HG02840 (cell line): ENCODE results near the gene KCNJ10.

Source experiments
- ATAC-seq: cut with Tn5 transposase; IDR thresholded peaks from one replicate; pipeline ENCODE4 v1.9.1; 2021; ENCODE audit warnings: mild to moderate bottlenecking, moderate library complexity, moderate number of reproducible peaks; ENCODE audit not compliant: unreplicated experiment, low FRiP score

KCNJ10 gene

DNA sequence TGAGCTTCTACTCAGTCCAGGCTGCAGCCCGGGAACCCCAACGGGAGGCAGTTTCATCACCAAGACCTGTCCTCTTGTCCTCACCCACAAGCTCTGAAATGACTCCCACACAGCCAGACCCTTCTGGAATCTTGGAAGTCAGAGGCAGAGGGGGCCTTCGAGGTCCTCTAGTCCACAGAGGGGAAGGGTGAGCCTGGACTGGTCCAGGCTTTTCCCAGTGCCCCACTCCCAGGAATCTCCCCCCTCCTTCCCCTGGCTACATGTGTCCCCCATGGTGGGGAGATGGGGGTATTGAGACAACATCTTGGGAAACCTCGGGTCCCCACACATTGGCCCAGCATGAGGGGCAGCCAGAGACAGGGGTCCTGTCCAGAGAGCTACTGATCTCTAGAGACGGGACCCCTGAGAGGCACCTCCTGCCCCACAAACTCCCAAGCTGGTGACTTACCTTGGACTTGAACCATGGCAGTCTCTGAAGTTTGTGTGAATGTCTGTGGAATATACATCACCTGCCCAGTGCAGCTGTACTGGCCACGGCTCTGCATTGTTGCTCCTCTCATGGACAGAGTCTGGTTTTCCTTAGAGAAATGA, 96.5 kb downstream of the KCNJ10 start:
- ATAC-seq: no peak

DNA sequence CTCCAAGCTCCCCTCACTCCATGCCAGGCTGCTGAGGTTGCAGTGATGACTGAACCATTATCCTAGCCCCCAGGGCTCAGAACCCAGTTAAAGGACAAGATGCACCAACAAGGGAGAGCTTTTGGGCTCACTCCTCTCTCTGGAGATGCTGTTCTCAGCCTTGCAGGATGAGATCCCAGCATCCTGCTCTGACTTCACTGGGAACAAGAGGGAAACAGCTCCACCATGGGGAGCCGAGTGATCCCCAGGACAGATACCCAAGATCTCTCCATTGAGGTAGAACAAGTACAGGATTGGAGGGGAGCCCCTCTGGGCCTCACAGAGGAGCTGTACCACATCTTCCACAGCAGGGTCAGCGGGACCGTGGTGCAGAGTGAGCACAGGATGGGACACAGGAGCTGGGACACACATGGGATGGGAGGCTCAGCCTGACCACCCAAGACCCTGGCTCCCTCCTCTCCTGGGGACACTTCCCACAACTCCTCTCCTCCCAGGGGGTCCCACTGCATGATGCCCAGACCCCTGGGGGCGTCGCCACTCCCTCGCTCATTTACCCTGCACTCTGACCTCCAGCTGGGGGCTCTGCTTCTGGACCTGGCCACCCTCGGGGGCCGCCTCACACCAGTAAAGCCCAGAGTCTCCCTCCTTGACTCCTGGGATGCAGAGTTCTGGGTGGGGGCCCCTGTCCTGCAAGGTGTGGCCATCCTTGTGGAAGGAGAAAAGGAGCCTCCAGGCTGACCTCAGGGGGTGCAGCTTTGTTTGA, 97.3 kb downstream of the KCNJ10 start:
- no peak for ATAC-seq

DNA sequence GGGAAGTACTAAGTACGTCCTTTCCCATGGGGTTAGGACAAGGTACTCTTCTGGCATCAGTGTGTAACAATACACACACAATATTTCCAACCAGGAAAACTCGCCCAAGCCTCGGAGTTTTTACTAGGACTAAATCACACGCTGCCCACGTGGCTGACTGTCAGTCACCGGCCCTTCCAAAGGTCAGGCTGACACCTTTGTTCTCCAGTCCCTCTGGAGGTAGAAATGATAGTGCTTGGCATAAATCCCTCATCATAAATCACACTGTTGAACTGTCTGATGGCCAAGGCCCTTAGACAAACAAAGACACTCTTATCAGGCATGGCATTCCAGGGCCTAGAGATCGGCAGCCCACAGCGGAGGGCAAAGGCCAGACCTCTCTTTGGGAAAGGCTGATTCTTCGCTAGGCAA, 99.0 kb downstream of the KCNJ10 start:
- ATAC-seq: no peak

DNA sequence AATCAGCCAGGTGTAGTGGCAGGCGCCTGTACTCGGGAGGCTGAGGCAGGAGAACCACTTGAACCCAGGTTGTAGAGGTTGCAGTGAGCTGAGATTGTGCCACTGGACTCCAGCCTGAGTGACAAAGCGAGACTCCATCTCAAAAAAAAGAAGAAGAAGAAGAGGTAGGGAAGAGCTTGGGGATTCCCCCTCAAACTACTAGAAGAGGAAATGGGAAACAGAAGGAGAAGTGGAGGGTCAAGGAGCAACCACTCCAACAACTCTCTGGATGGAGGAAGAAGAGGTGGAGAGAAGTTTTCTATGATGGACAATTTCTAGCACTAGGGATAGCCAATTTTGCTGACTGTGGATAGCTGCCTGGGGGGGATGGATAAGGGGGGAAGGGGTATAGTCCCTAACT, 101.1 kb downstream of the KCNJ10 start:
- no peak for ATAC-seq

DNA sequence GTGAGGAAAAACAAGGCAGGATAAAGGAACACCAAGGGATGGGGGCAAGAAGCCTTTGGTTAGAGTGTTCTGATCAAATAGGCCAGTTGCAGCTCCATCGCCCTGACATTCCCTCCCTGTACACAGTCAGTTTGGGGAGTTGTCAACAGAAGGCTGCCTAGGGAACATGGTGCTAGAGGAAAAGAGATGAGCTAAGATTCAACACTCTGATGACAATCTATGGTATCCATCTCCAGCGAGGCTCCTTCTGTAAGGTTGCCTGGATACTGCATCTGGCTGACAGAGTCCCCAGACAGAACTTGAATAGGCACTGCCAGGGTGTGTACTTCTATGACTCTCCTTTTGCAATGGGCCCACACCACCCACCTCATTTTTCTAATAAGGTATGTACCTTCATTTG, 104.7 kb downstream of the KCNJ10 start:
- no peak for ATAC-seq

DNA sequence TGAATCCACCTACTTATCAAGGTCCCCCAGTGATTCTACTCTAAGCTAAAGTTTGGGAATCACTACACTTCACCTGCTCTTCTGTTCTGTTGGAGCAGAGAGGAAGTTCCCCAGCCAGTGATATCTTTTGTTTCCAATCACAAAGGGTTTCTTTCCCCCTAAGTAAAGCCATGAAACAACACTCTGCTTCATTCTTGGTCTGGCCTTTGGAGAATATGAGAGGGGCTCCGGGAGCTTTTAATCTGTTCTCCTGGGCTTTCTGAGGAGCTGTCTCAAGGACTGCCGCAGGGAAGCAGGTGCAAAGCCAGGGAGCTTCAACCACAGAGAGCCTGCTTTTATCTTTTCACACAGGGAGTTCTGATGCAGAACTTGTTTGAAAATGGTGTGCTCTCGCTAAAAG, 105.8 kb downstream of the KCNJ10 start:
- ATAC-seq: no peak

DNA sequence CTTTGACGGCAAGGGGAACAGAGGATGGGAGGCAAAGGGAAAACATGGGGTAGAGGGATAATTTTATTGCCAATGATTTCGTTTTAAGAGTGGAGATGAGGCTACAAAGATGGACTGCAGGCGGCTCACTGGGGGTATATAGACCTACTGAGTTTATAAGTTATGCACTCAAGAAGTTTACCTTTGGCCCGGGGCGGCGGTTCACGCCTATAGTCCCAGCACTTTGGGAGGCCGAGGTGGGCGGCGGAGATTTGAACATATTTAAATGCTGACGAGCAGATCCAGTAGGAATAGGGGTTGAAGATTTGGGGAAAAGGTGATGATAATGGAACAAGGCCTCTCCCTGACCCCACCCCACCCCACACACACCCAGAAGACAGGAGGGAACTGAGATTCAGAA, 107.8 kb downstream of the KCNJ10 start:
- ATAC-seq: no peak

DNA sequence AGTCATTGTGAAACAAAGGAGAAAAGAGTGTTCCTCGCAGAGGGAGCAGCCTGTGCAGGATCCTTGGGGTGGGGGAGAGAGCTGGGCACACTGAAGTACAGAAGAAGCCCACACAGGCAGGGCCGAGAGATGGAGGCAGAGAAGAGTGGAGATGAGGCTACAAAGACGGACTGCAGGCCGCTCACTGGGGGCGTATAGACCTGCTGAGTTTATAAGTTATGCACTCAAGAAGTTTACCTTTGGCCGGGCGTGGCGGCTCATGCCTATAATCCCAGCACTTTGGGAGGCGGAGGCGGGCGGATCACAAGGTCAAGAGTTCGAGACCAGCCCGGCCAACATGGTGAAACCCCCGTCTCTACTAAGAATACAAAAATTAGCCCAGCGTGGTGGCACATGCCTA, 108.3 kb downstream of the KCNJ10 start:
- ATAC-seq: no peak

DNA sequence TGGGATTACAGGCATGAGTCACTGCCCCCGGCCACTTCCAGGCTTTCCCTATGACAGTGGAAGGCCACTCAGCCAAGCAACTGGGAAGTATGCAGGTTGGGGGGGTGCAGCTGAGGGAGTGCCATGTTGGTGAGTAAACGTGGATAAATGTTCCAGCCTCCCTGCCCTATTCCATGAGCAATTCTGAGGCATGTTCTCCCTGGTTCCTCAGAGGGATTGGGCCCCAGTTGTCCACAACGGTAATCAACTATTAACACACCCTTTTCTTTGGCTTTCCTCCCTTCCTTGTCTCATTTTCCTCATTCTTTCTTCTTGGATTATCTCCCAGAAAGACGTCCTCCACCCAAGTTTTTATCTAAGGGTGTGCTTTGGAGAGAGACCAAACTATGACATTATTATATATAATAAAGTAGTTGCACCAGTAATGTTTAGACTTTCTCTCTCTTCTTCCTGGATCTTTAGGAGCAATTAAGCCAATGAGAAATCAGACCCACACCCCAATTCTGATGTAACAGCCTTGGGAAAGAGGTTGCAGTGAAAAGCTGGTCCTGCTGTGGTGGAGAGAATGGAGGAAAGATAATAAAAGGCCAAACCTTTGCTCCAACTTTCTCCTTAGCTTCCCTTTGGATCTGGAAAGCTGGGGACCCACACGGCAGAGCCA, 109.1 kb downstream of the KCNJ10 start:
- no peak for ATAC-seq

DNA sequence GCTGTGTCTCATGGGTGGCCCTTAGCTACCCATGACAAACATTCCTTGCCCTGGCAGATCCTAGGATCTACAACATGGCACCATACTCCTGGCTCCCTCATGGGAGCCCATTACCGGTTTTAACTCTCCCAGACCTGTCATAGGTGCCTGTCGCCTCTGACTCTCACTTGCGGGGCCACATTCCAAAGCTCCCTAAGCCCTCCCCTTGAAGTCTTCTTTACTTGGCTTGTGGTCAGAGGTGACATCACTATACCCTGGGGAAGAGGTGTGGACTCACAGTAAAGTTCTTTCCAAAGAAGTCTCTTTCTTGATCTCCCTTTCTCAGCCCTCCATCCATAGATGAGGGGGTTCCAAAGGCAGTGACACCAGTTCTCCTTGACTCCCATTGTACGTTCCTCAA, 110.5 kb downstream of the KCNJ10 start:
- no peak for ATAC-seq

DNA sequence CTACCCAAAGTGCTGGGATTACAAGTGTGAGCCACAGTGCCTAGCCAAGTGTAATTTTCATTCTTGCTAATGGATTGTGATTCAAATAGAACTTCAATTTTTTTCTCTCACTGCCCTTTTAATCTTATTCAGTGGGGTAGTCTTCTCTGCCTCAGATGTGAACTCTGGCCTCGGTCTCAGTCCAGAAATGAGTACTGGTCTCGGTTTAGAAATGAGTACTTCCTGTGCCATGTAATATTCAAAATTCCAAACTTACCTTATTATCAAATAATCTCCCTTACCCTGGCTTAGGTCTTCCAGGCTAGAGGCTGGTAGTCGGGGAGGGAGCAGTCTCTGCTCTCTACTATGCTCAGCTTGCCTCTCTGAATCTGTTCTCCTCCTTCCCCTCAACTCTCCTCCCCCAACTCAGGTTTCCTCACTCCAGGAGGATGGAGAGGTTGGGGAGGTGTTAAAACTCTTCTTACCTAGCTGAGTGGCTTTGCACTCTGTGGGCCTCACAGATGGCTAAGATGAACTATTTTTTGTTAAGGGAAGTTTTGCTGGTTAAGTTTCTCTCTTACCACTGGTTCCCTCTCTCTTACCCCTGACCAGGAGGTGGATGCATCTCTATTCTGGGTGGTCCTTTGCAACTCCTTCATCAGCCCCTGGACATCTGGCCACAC, 111.1 kb downstream of the KCNJ10 start:
- no peak for ATAC-seq

DNA sequence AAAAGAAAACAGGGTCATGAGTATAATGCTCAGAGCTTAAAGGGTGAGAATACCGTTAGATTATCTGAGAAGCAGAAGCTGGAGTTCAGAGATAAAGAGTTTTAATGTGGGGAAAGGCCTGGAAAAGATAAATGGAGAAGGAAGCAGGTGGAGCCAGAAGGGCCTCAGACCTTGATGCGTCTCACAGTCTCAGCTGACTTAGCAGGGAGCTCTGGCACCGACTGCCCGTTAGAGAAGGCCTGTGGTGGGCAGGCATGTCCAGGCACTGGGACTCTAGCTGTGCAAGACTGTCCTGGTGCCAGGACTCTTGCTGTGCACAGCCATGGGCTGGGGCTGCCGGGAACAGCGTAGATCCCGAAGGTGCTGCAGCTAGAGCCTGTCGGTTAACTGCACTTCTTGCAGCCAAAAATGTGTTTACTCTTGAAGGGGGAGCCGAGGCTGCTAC, 112.1 kb downstream of the KCNJ10 start:
- no peak for ATAC-seq

DNA sequence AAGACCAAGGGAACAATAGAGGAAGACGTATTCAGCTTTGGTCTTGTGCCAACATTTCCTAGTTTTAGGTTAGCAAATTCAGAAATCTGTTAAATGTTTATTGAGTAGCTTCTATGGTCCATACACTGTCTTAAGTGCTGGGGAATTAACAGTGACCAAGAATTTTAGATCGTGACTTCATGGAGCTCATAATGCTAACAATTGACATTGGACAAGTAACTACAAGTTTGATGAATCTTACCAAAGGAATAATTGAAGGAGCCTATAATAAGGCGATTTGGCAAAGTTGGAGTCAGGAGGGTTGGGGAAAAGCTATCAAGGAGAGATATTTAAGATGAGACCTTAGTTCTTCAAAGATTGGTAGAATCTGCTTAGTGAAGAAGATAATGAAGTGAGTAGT, 114.5 kb downstream of the KCNJ10 start:
- ATAC-seq: no peak

DNA sequence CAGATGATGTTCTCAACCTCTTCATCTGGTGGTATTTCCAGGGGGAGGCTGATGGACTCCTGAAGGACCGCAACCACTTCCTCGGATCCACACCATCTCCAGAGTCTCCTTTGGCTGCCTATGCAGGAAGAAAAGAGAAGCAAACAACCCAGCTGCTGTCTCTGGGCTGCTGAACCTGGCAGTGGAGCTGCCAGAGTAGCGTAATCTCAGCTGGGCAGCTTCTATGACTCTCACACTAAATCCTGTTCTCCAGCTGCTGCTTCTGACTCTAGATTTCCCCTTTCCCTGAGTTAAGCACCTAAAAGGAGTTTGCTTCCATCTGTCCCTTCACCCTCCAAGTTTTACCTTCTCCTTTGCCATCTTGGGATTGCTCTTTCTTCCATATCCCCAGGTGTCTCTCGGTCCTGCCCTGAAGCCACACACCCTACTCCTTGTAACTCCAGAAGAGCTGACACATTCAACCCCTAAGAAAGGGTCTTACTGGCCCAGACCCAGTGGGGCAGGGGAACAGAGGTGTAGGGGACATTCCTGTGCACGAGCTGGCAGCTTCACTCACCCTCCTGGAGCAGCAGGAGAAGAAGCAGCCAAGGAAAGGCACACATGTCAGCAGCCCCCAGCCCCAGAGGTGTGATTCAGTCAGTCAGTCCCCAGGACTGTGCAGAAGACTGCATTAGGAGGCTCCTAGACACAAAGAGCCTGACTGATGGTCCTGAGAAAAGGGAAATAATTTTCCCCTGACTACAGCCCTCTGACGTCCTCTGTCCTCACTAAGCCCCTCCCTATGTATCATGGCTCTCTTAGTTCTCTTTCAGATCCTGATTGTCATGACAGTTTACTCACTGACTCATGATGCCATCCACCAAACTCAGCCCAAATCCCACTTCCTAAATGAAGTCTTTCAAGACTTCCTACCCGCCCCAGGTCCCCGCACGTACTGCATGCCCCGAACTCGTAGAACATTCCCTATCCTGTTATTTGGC, 116.1 kb downstream of the KCNJ10 start, which contains the start of gene SLAMF9:
SLAMF9 (minus strand) TSS at position 702 of the 980 bp plus-strand sequence; CDS start at position 602, 100 bp downstream.
- ATAC-seq: no peak

DNA sequence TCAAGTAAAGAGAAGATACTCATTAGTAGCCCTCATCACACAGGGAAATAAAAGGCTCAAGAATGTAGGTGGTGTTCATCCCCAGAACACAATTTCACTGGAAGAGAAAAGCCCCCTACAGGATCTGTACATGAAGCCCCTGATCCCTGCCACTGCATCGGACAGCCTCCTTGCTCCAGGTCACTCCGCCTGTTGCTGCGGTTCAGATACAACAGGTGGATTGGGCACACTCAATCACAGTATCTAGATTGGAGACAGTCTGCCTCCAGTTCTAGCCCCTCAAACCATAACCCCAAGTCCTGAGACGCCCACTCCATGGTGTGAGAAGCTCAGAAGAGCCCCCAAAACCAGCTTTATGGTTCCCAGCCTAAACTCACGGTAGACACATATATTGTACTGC, 117.0 kb downstream of the KCNJ10 start:
- no peak for ATAC-seq

DNA sequence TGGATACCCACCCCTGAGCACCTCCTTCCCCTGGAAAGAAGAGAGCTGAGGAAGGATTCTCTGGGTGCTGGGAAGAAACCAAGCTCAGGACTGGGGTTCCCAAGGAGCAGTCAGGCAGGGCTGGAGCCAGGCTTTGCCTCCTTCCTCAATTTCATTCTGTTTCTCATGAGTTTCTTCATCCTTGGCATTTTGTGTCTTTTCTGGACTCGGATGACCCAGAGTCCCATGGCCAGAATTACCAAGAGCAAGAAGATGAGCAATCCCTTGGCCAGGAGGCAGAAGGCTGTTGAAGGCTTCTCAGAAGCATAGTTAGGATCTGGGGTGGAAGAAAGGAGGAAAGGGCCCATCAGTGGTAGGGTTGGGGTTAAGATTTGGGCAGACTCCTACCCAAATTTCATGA, 118.4 kb downstream of the KCNJ10 start:
- ATAC-seq: no peak

DNA sequence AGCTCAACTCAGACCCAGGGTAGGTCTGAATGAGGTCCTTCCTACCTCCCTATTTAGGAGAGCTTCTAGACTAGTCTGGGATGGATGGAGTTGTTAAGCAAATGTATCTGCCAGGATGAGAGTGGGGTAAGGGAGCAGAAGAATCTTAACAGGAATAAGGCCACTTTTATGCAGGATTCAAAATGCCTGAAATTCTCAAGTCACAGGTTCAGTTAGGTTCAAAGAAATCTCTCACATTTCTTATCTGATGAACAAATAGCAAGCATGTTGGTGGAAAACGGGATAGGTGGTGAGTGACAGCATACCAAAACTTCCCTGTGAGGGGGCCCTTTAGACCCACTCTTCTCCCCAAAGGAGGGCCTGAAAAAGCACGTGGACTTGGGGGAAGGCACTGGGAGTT, 118.9 kb downstream of the KCNJ10 start:
- no peak for ATAC-seq

DNA sequence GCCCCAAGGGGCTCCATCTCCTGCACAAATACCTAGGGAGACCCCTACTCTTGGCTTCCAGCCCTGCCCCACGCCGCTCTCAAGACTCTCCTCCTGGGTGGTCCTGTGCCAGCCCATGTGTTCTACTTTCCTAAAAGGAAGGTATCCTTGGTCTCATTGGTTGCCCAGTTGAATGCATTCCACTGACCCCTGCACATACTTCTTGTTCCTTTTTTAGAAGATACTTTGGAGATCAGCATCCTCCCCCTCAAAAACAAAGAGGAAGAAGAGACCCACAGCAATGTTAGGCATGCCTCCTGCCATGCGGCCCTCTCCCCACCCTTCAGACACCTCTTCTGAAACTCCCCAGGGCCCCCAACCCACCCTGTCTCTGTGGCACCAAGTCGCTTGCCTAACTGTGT, 120.0 kb downstream of the KCNJ10 start:
- no peak for ATAC-seq

DNA sequence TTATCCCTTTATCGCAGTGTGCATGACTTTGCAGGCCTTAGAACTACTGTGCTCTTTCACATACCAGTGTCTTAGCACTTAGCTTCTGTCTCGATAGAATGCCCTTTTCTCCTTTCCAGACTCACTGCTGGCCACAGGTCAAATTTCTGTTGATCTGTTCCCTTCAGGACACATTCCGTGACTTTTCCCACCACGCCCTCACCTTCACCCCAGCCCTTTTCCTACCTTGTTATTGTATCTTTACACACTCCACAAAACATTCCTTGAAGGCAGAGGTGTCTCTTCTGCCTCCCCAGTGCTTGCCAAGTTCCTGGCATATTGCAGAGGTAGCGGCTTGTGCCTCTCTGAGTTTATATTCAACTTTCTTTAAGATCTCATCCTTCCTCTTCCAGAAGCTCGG, 120.8 kb downstream of the KCNJ10 start:
- no peak for ATAC-seq
